Measurements from ENCODE around the gene KRT16.
"Not testable (repeated sequence)": the region's sequence is repeated elsewhere in the genome, so short reads cannot be mapped to it uniquely, and the experiment has no call there.

KRT16 gene

DNA sequence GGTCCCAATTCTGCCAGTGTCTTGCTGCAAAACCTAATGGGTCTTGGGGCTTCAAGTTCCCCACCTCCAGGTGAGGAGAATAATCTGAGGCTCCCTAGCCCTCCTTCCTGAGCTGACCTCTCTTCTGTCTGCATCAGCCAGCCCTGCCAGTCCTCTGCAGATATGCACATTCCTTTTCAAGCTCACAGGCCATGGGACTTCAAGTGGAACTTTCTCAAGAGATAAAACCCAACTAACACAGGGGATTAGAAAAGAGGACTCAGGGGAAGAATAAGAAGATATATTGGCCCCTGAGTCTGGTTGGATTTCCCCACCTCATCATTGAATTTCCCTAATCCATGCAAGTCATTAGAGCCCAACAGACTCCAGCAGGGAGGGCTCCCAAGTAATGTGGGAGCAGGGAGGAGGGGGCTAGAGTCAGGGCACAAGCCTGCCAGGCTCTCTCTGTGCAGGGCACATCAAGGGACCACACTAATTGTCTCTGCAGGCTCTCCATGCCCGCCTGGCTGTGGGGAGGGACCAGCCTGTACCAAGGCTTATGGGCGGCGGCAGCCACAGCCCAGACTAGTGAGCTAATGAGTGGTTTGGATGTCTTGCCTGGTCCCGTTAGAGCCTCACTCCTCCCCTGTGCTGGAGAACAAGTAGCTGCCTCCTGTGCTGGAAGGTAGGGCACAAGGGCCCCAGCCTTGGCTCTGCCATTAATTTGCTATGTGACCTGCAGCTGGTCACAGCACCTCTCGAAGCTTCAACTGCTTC, 27.1 kb downstream of the KRT16 start:
- DNase-seq (ENCODE audit: low spot score) = no peak
- TF ChIP-seq, protein P1, sequence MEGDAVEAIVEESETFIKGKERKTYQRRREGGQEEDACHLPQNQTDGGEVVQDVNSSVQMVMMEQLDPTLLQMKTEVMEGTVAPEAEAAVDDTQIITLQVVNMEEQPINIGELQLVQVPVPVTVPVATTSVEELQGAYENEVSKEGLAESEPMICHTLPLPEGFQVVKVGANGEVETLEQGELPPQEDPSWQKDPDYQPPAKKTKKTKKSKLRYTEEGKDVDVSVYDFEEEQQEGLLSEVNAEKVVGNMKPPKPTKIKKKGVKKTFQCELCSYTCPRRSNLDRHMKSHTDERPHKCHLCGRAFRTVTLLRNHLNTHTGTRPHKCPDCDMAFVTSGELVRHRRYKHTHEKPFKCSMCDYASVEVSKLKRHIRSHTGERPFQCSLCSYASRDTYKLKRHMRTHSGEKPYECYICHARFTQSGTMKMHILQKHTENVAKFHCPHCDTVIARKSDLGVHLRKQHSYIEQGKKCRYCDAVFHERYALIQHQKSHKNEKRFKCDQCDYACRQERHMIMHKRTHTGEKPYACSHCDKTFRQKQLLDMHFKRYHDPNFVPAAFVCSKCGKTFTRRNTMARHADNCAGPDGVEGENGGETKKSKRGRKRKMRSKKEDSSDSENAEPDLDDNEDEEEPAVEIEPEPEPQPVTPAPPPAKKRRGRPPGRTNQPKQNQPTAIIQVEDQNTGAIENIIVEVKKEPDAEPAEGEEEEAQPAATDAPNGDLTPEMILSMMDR (conservative IDR thresholded peaks at IDR 0.05; ENCODE audit: low read depth) = no peak
- H3K27ac ChIP-seq = peak overlapping the region; percentile 100
- ChIA-PET POLR2A (ENCODE audit: low non-redundant PET) (no interaction called here), CTCF (interaction anchor here (0.9 to 1.2 kb wide), 3 partner anchors 62 to 77 kb away, joined by 3 to 5 read pairs (median 3); no protein-coding TSS in a partner anchor)

DNA sequence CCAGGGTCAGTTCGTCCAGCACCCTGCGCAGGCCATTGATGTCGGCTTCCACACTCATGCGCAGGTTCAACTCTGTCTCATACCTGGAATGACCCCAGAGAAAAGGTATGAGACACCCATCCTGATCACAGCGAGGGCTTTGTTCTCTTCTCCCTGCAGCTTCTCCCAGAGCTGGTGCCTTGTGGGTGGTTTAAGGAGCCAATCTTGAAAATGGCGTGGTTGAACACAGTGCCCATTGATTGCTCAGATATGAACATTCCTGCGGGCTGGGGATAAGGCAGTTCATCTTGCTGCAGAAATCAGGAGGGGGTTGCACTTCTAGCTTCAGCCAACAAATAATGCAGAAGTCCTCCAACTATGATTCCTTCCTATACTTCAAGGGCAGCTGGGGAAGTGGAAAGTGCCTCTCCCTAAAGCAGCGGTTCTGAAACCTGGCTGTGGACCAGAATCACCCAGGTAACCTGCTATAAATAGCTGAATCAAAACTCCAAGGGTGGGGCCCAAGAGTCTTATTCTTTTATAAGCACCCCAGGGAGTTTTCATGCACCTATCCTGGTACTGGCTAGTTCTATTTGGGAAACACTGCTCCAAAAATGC, 28.1 kb downstream of the KRT16 start:
- CTCF ChIA-PET = interaction anchor here (0.7 to 1.9 kb wide), 3 partner anchors 35 to 65 kb away, joined by 3 to 9 read pairs (median 3); no protein-coding TSS in a partner anchor
- not testable (repeated sequence) for DNase-seq (ENCODE audit: low spot score)
- POLR2A ChIA-PET (ENCODE audit: low non-redundant PET) = interaction anchor here (0.7 kb wide), 1 partner anchor 63 kb away, joined by 10 read pairs; no protein-coding TSS in a partner anchor
- H3K27ac ChIP-seq = peak overlapping the region; percentile 100

GRCh38 chr17:41583137-41584127, 29.1 kb downstream of the KRT16 start:
- H3K27ac ChIP-seq = peak overlapping the region; percentile 100
- ChIA-PET POLR2A (ENCODE audit: low non-redundant PET) (interaction anchor here (0.7 kb wide), 1 partner anchor 64 kb away, joined by 10 read pairs; no protein-coding TSS in a partner anchor), CTCF (interaction anchor here (0.6 to 1.9 kb wide), 9 partner anchors 18 to 235 kb away, joined by 3 to 9 read pairs (median 3); no protein-coding TSS in a partner anchor)
- TF ChIP-seq, protein P1 (conservative IDR thresholded peaks at IDR 0.05; ENCODE audit: low read depth) = no peak
- DNase-seq (ENCODE audit: low spot score) = no peak

DNA sequence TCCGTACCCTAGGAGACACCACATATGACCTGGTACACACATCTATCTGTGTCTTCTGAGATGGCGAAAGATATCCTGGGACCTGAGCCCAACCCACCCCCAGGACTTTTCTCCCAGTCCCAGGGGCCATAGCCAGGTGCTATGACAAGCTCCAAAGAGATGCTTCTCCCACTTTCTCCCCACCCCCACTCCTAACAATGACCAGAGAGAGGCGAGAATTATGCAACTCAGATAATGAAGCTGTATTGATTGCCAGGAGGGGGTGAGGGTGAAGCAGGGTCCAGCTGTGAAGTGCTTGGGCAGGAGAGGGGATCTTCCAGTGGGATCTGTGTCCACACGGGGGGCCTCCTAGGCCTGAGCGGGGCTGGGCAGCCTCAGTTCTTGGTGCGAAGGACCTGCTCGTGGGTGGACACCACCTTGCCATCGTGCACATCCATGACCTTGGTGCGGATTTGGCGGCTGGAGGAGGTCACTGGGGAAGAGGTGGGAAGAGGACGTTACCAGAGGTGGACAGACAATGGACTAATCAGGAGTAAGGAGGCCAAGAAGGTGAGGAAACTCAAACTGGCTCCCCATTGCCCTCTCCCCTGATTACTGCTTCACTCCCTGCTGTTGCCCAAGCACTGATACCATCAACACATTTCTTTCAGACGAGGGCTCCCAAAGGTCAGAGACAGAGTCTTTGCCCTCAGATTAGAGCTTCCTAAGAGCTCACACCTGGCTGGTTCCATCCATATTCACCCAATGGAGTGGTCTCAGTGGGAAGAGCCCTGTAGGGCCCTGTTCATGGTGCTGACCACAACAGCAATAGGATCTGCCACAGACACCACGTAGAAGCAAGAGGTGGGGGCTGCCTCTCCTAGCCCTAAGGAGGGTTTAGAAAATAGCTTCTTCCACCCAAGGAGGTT, 30.3 kb downstream of the KRT16 start:
- peak; percentile 17 for DNase-seq (ENCODE audit: low spot score)
- CTCF ChIA-PET = interaction anchor here (0.6 to 2.1 kb wide), 7 partner anchors 20 to 922 kb away, joined by 3 to 21 read pairs (median 4); no protein-coding TSS in a partner anchor
- H3K27ac ChIP-seq = peak overlapping the region; percentile 100
- POLR2A ChIA-PET (ENCODE audit: low non-redundant PET) = interaction anchor here (0.7 kb wide), 1 partner anchor 54 kb away, joined by 4 read pairs; no protein-coding TSS in a partner anchor

- POLR2A ChIA-PET (ENCODE audit: low non-redundant PET) = interaction anchor here (0.7 to 1.0 kb wide), 3 partner anchors 37 to 70 kb away, joined by 3 to 5 read pairs (median 4); no protein-coding TSS in a partner anchor
- DNase-seq (ENCODE audit: low spot score) = peak; percentile 28
Observed at GRCh38 chr17:41581366-41582060, 31.1 kb downstream of the KRT16 start.

More at GRCh38 chr17:41581366-41582060, 31.1 kb downstream of the KRT16 start:
- TF ChIP-seq, protein P1 (conservative IDR thresholded peaks at IDR 0.05; ENCODE audit: low read depth) = no peak
- CTCF ChIA-PET = interaction anchor here (0.5 to 2.1 kb wide), 5 partner anchors 33 to 226 kb away, joined by 3 to 21 read pairs (median 6); no protein-coding TSS in a partner anchor
- H3K27ac ChIP-seq = peak overlapping the region; percentile 100

Data from RWPE1 (cell line).